Type B pancreatic cell (in vitro differentiated cells): ENCODE data around the gene ARHGAP33. TPM values are rescaled to one million over a fixed set of nuclear protein-coding genes. Genes with fewer than 3 reads are reported as not detected.

ENCODE experiments used
- DNase-seq: peaks from one replicate; pipeline ENCODE4 v3.0.0; 2021; ENCODE audit warnings: mixed read lengths; ENCODE audit not compliant: unreplicated experiment; ENCODE audit errors: extremely low spot score
- H3K27ac Mint-ChIP-seq: 2 replicates; pipeline ENCODE4 v1.8.0; 2021; ENCODE audit warnings: mild to moderate bottlenecking, mixed read lengths
- H3K27me3 Mint-ChIP-seq: 2 replicates; pipeline ENCODE4 v1.8.0; 2021; ENCODE audit warnings: mixed read lengths
- H3K36me3 Mint-ChIP-seq: 2 replicates; pipeline ENCODE4 v1.8.0; 2021; ENCODE audit warnings: mixed read lengths
- H3K4me1 Mint-ChIP-seq: one replicate; pipeline ENCODE4 v1.8.0; 2021; ENCODE audit warnings: mixed read lengths; ENCODE audit not compliant: unreplicated experiment
- H3K4me3 Mint-ChIP-seq: 2 replicates; pipeline ENCODE4 v1.8.0; 2021; ENCODE audit warnings: mild to moderate bottlenecking, mixed read lengths
- H3K9me3 Mint-ChIP-seq: 2 replicates; pipeline ENCODE4 v1.8.0; 2021; ENCODE audit warnings: mixed read lengths
- CTCF ChIP-seq: fragments of 200-600 bp; sonication (generic); conservative IDR thresholded peaks from 2 replicates; pipeline ENCODE4 v1.5.0; 2021; ENCODE audit warnings: antibody characterized with exemption, mild to moderate bottlenecking
- total RNA-seq: library from RNA; stranded (reverse); gene quantifications from 2 replicates; pipeline ENCODE4 v1.2.1, GENCODE V29; 2021; ENCODE audit warnings: low replicate concordance

ARHGAP33 gene
- total RNA-seq, 1 donor from 2014 or later, result 71.8 TPM

- Mint-ChIP-seq H3K4me3 (peak overlapping the region; percentile 87), H3K27ac (peak overlapping the region; percentile 78), H3K27me3 (no peaks in the 10 kb centered on the region), H3K36me3 (no peaks in the 10 kb centered on the region), H3K4me1 (peaks cover 34% of the 10 kb centered on the region), H3K9me3 (no peaks in the 10 kb centered on the region)
- DNase-seq, result no peak
- TF ChIP-seq CTCF, result no peak
Measured at GRCh38 chr19:35774274-35775045, 904 bp upstream of the ARHGAP33 start.

- Mint-ChIP-seq H3K27ac (peak overlapping the region; percentile 78), H3K4me1 (peaks cover 34% of the 10 kb centered on the region), H3K4me3 (peak overlapping the region; percentile 87), H3K9me3 (no peaks in the 10 kb centered on the region), H3K27me3 (no peaks in the 10 kb centered on the region), H3K36me3 (no peaks in the 10 kb centered on the region)
- no peak for DNase-seq
- no peak for TF ChIP-seq CTCF
Measured at GRCh38 chr19:35775046-35775297, 392 bp upstream of the ARHGAP33 start.

GRCh38 chr19:35776102-35776788 is 881 bp downstream of the ARHGAP33 start:
- Mint-ChIP-seq H3K9me3 (no peaks in the 10 kb centered on the region), H3K4me1 (peaks cover 34% of the 10 kb centered on the region), H3K36me3 (no peaks in the 10 kb centered on the region), H3K27ac (no peak overlapping the region), H3K4me3 (peak overlapping the region; percentile 84), H3K27me3 (no peaks in the 10 kb centered on the region)
- TF ChIP-seq CTCF, result no peak
- DNase-seq, result peak; percentile 60

- Mint-ChIP-seq H3K27ac (peak overlapping the region; percentile 13), H3K36me3 (no peaks in the 10 kb centered on the region), H3K9me3 (no peaks in the 10 kb centered on the region), H3K27me3 (no peaks in the 10 kb centered on the region), H3K4me3 (peak overlapping the region; percentile 84), H3K4me1 (peaks cover 34% of the 10 kb centered on the region)
- TF ChIP-seq CTCF, result no peak
- peak; percentile 64 for DNase-seq
Measured at GRCh38 chr19:35777086-35777841, 1.9 kb downstream of the ARHGAP33 start.

- Mint-ChIP-seq H3K27ac (no peak overlapping the region), H3K4me3 (peak overlapping the region; percentile 84), H3K27me3 (no peaks in the 10 kb centered on the region), H3K9me3 (no peaks in the 10 kb centered on the region), H3K36me3 (peaks cover 2% of the 10 kb centered on the region), H3K4me1 (peaks cover 31% of the 10 kb centered on the region)
- DNase-seq, result no peak
- no peak for TF ChIP-seq CTCF
Measured at GRCh38 chr19:35777961-35778360, 2.6 kb downstream of the ARHGAP33 start.
